ENCODE data around the gene ALPI.

The ALPI gene

GRCh38 chr2:232412986-232413385, 43.0 kb upstream of the ALPI start:
- TF ChIP-seq CTCF (conservative IDR thresholded peaks at IDR 0.05; ENCODE audit: low read depth): no peak
- CTCF ChIA-PET: interaction anchor here (0.6 kb wide), 1 partner anchor 77 kb away, joined by 7 read pairs; no protein-coding TSS in a partner anchor
- POLR2A ChIA-PET (ENCODE audit: low non-redundant PET): no interaction called here
- DNase-seq (ENCODE audit: low spot score): no peak
- H3K27ac ChIP-seq: no peak overlapping the region

- CTCF ChIA-PET: interaction anchor here (0.6 kb wide), 2 partner anchors 32 to 138 kb away, joined by 3 read pairs; no protein-coding TSS in a partner anchor
- DNase-seq (ENCODE audit: low spot score): no peak
- POLR2A ChIA-PET (ENCODE audit: low non-redundant PET): no interaction called here
- no peak for TF ChIP-seq CTCF (conservative IDR thresholded peaks at IDR 0.05; ENCODE audit: low read depth)
- no peak overlapping the region for H3K27ac ChIP-seq
Measured at GRCh38 chr2:232415138-232415690, 40.7 kb upstream of the ALPI start.

- no peak for TF ChIP-seq CTCF (conservative IDR thresholded peaks at IDR 0.05; ENCODE audit: low read depth)
- ChIA-PET CTCF (interaction anchor here (0.6 kb wide), 2 partner anchors 31 to 139 kb away, joined by 3 read pairs; no protein-coding TSS in a partner anchor), POLR2A (ENCODE audit: low non-redundant PET) (no interaction called here)
- DNase-seq (ENCODE audit: low spot score): no peak
- H3K27ac ChIP-seq: no peak overlapping the region
Measured at GRCh38 chr2:232415736-232416520, 40.0 kb upstream of the ALPI start.

- ChIA-PET CTCF (no interaction called here), POLR2A (ENCODE audit: low non-redundant PET) (no interaction called here)
- DNase-seq (ENCODE audit: low spot score): no peak
Measured at GRCh38 chr2:232416521-232417470, 39.2 kb upstream of the ALPI start.

GRCh38 chr2:232417489-232417888, 38.5 kb upstream of the ALPI start:
- no peak for DNase-seq (ENCODE audit: low spot score)
- no peak overlapping the region for H3K27ac ChIP-seq
- no peak for TF ChIP-seq CTCF (conservative IDR thresholded peaks at IDR 0.05; ENCODE audit: low read depth)
- ChIA-PET POLR2A (ENCODE audit: low non-redundant PET) (no interaction called here), CTCF (no interaction called here)

More at GRCh38 chr2:232416521-232417470, 39.2 kb upstream of the ALPI start:
- TF ChIP-seq CTCF (conservative IDR thresholded peaks at IDR 0.05; ENCODE audit: low read depth): no peak
- H3K27ac ChIP-seq: no peak overlapping the region

GRCh38 chr2:232418056-232418455, 37.9 kb upstream of the ALPI start:
- no peak for DNase-seq (ENCODE audit: low spot score)
- no peak for TF ChIP-seq CTCF (conservative IDR thresholded peaks at IDR 0.05; ENCODE audit: low read depth)
- ChIA-PET POLR2A (ENCODE audit: low non-redundant PET) (no interaction called here), CTCF (no interaction called here)
- H3K27ac ChIP-seq: no peak overlapping the region

Data from RWPE1 (cell line).